Astrocyte (in vitro differentiated cells and primary cell): ENCODE results near the gene IGF1.

Source experiments
- EZH2 ChIP-seq: IDR thresholded peaks from 2 replicates; pipeline ENCODE4 v1.6.1; 2012; ENCODE audit warnings: mild to moderate bottlenecking, low read length, inconsistent platforms; ENCODE audit not compliant: insufficient read depth
- TF ChIP-seq, protein P1 (sequence below): IDR thresholded peaks from 2 replicates; pipeline ENCODE4 v1.5.1; 2011; ENCODE audit warnings: low read depth, mild to moderate bottlenecking, inconsistent platforms, low read length, moderate library complexity; ENCODE audit not compliant: insufficient read depth

DNA sequence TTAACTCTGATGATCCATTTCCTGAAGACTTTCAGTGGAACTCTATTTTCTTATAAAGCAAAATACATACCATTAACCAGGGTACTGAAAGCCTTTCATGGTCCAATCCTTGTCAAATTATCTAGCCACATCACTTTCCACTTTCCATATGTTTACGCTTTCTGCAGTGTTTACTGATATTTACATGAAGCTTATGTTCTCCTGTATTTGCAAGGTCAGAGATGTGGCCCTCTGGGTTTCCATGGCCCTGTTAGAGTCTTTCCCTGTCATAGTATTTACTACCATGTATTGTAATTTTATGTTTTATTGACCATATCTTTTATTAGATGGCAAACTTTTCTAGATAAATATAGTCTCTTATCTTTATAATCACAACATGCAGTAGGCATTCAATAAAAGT lies 23.5 kb upstream of the IGF1 start:
- TF ChIP-seq, protein P1, sequence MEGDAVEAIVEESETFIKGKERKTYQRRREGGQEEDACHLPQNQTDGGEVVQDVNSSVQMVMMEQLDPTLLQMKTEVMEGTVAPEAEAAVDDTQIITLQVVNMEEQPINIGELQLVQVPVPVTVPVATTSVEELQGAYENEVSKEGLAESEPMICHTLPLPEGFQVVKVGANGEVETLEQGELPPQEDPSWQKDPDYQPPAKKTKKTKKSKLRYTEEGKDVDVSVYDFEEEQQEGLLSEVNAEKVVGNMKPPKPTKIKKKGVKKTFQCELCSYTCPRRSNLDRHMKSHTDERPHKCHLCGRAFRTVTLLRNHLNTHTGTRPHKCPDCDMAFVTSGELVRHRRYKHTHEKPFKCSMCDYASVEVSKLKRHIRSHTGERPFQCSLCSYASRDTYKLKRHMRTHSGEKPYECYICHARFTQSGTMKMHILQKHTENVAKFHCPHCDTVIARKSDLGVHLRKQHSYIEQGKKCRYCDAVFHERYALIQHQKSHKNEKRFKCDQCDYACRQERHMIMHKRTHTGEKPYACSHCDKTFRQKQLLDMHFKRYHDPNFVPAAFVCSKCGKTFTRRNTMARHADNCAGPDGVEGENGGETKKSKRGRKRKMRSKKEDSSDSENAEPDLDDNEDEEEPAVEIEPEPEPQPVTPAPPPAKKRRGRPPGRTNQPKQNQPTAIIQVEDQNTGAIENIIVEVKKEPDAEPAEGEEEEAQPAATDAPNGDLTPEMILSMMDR = no peak
- no peak for TF ChIP-seq EZH2
